ENCODE results near the gene RHOG. TPM values are rescaled to one million over a fixed set of nuclear protein-coding genes. Genes with fewer than 3 reads are reported as not detected.

RHOG gene
- total RNA-seq, 1 experiment from 2014 or later = 26.4 TPM

DNA sequence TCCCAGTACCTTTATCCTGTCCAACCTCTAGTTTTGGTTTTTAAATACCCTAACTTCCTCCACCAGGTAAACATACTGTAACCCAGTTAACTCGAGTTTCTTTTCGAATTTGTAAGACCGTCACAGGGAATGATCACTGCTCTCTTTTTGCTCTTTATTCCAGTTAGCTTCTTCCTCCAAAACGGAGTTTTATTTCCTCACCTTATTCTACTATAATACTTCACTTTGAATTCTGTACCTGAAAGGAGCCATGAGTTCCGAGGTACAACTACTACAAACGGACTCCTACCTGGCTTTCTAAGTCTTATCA lies 44.8 kb downstream of the RHOG start:
- Histone ChIP-seq H3K23ac (ENCODE audit: insufficient read length, low read depth, low read length) (no peak overlapping the region), H3K79me2 (ENCODE audit: insufficient read depth, low read length) (peaks cover 36% of the 10 kb centered on the region), H3K56ac (ENCODE audit: insufficient read length, low read depth, low read length) (no peak overlapping the region), H2BK5ac (ENCODE audit: insufficient read length, low read length) (no peak overlapping the region), H2AFZ (ENCODE audit: low read length) (no peak overlapping the region), H3K18ac (ENCODE audit: insufficient read length, low read depth, low read length) (no peak overlapping the region), H4K91ac (ENCODE audit: insufficient read length, low read depth, low read length) (no peak overlapping the region), H3K23me2 (ENCODE audit: insufficient read length, low read depth, low read length, poor library complexity, severe bottlenecking) (peaks cover 5% of the 10 kb centered on the region), H3K9ac (ENCODE audit: extremely low read depth, insufficient read length, low read length) (no peak overlapping the region), H2AK5ac (ENCODE audit: insufficient read length, low read length) (no peak overlapping the region), H2BK15ac (ENCODE audit: low read depth, low read length) (no peak overlapping the region), H4K8ac (replicated peaks; ENCODE audit: insufficient read length, low read depth, low read length) (no peak overlapping the region), H3K27ac (ENCODE audit: insufficient read length, low read depth, low read length) (no peak overlapping the region), H2BK20ac (ENCODE audit: low read depth, low read length, poor library complexity, severe bottlenecking) (no peak overlapping the region), H3K9me3 (ENCODE audit: control insufficient read depth, low read depth, low read length) (no peaks in the 10 kb centered on the region), H3T11ph (ENCODE audit: low read length) (no peak overlapping the region), H4K5ac (ENCODE audit: insufficient read length, low read depth, low read length) (no peak overlapping the region), H3K4ac (ENCODE audit: low read depth, low read length) (no peak overlapping the region), H3K79me1 (ENCODE audit: insufficient read depth, low read depth, low read length, poor library complexity, severe bottlenecking) (no peaks in the 10 kb centered on the region), H3K4me2 (ENCODE audit: insufficient read depth, insufficient read length, low read length) (peak overlapping the region; percentile 92), H3K14ac (ENCODE audit: insufficient read depth, low read length) (no peak overlapping the region), H3K4me1 (ENCODE audit: insufficient read depth, low read length) (no peaks in the 10 kb centered on the region), H2BK12ac (ENCODE audit: insufficient read length, low read depth, low read length) (no peak overlapping the region), H4K20me1 (ENCODE audit: control insufficient read depth, insufficient read depth, insufficient read length) (no peaks in the 10 kb centered on the region), H2BK120ac (ENCODE audit: low read depth, low read length, poor library complexity, severe bottlenecking) (no peak overlapping the region), H3K27me3 (ENCODE audit: insufficient read depth, low read length) (no peaks in the 10 kb centered on the region)
- no peaks in the 10 kb centered on the region for H3K27me3 Mint-ChIP-seq (ENCODE audit: low read depth)
- H3K27ac Mint-ChIP-seq = peak overlapping the region in 2 of 3 experiments; percentile 31 to 42; a peak in 3 of 7 replicates
- H3K9me3 Mint-ChIP-seq = peaks cover 0 to 2% of the 10 kb centered on the region in 2 experiments; a peak in 1 of 5 replicates
- DNase-seq = no peak
- TF ChIP-seq, protein P1, sequence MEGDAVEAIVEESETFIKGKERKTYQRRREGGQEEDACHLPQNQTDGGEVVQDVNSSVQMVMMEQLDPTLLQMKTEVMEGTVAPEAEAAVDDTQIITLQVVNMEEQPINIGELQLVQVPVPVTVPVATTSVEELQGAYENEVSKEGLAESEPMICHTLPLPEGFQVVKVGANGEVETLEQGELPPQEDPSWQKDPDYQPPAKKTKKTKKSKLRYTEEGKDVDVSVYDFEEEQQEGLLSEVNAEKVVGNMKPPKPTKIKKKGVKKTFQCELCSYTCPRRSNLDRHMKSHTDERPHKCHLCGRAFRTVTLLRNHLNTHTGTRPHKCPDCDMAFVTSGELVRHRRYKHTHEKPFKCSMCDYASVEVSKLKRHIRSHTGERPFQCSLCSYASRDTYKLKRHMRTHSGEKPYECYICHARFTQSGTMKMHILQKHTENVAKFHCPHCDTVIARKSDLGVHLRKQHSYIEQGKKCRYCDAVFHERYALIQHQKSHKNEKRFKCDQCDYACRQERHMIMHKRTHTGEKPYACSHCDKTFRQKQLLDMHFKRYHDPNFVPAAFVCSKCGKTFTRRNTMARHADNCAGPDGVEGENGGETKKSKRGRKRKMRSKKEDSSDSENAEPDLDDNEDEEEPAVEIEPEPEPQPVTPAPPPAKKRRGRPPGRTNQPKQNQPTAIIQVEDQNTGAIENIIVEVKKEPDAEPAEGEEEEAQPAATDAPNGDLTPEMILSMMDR (conservative IDR thresholded peaks at IDR 0.05) = no peak
- no CpG with 5 or more reads among the region's 6 CpGs for WGBS (ENCODE audit: extremely low coverage, insufficient read length, low lambda C conversion rate)
- peaks cover 14 to 21% of the 10 kb centered on the region in 2 experiments for H3K4me1 Mint-ChIP-seq
- peaks cover 29 to 35% (median 30%) of the 10 kb centered on the region in 3 experiments for H3K36me3 Mint-ChIP-seq (ENCODE audit: insufficient read depth in 1 of 3, low read depth in 3 of 3)
- H3K4me3 Mint-ChIP-seq = peak overlapping the region; percentile 89 to 97

All from H9 (cell line).